Cardiac fibroblast (primary cell): ENCODE results near the gene CD14.
"Not testable (repeated sequence)": the region's sequence is repeated elsewhere in the genome, so short reads cannot be mapped to it uniquely, and the experiment has no call there.

Experiments
- DNase-seq, 2 donors: peaks; one replicate each; pipeline versions ENCODE4 v3.0.0 to v3.0.0-alpha.2; 2010; ENCODE audit warnings: low read depth in 2 of 2
- H3K4me3 ChIP-seq, 2 donors: replicated peaks in 1 of 2; 1 replicate in 1 of 2; 2 replicates in 1 of 2; pipeline ENCODE4 v1.5.1; 2011; ENCODE audit warnings: low read depth in 2 of 2, low read length in 2 of 2, mild to moderate bottlenecking in 2 of 2, moderate library complexity in 1 of 2
- TF ChIP-seq, protein P1 (sequence below): IDR thresholded peaks from one replicate; pipeline ENCODE4 v1.5.1; 2011; ENCODE audit warnings: low read depth, mild to moderate bottlenecking, low read length, inconsistent platforms

Gene CD14

DNA sequence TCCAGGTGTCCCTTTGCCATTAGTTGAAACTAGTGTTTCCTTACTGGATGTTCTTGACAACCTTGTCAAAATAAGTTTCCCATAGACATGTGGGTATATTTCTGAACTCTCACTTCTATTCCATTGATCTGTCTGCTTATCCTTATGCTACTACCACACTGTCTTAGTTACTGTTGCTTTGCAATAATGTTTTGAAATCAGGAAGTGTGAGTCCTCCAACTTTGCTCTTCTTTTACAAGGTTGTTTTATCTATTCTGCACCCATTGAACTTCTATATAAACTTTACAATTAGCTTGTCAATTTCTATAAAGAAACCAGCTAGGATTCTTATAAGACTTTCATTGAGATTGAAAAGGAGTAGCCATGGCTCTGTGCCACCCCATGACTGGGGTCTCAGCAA, 24.3 kb downstream of the CD14 start:
- TF ChIP-seq, protein P1, sequence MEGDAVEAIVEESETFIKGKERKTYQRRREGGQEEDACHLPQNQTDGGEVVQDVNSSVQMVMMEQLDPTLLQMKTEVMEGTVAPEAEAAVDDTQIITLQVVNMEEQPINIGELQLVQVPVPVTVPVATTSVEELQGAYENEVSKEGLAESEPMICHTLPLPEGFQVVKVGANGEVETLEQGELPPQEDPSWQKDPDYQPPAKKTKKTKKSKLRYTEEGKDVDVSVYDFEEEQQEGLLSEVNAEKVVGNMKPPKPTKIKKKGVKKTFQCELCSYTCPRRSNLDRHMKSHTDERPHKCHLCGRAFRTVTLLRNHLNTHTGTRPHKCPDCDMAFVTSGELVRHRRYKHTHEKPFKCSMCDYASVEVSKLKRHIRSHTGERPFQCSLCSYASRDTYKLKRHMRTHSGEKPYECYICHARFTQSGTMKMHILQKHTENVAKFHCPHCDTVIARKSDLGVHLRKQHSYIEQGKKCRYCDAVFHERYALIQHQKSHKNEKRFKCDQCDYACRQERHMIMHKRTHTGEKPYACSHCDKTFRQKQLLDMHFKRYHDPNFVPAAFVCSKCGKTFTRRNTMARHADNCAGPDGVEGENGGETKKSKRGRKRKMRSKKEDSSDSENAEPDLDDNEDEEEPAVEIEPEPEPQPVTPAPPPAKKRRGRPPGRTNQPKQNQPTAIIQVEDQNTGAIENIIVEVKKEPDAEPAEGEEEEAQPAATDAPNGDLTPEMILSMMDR = no peak
- no peak for DNase-seq
- no peak overlapping the region for H3K4me3 ChIP-seq

DNA sequence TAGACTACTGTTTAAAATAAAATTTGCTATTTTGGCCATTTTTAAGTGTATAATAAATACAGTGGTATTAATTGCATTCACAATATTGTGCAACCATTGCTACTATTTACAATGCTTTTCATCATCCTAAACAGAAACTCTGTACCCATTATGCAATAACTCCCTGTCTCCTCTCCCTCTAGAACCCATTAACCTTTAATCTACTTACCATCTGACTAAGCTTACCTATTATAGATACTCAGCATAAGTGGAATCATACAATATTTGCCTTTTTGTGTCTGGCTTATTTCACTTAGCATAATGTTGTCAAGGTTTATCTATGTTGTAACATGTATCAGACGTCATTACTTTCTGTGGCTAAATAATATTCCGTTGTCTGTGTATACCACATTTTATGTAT, 25.9 kb downstream of the CD14 start:
- no peak for DNase-seq
- TF ChIP-seq, protein P1 = no peak
- no peak overlapping the region for H3K4me3 ChIP-seq

DNA sequence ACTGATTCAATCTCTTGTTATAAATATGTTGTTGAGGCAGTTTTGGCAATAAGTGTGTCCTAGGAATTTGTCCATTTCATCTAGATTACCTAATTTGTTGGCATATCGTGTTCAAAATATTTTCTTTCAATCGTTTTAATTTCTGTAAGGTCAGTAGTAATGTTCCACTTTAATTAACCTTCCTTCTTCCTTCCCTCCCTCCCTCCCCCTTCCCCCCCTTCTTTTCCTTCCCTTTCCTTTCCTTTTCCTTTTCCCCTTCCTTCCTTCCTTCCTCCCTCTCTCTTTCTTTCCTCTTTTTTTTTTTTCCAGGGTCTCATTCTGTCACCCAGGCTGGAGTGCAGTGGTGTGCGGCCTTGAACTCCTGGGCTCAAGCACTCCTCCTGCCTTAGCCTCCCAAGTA, 27.1 kb downstream of the CD14 start:
- no peak for DNase-seq
- no peak overlapping the region for H3K4me3 ChIP-seq

DNA sequence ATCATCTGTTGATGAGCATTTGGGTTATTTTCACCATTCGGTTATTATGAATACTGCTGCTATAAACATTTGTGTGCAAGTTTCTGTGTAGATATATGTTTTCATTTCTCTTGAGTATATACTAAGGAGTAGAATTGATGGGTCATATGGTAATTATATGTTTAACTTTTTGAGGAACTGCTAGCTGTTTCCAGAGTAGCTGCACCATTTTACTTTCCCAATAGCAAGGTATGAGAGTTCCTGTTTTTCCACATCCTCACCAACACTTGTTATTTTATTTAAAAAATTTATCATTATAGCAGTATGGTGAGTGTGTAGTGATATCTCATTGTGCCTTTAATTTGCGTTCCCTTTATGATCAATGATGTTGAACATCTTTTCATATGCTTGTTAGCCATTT, 29.2 kb downstream of the CD14 start:
- TF ChIP-seq, protein P1 = no peak
- DNase-seq = no peak

More for the DNA sequence above, 27.1 kb downstream of the CD14 start:
- TF ChIP-seq, protein P1 = no peak

DNA sequence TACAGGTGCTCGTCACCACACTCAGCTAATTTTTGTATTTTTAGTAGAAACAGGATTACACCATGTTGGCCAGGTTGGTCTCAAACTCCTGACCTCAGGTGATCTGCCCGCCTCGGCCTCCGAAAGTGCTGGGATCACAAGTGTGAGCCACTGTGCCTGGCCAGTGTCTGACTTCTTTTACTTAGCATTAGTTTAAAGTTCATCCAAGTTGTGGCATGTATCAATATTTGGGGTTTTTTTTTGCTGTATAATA, 29.6 kb downstream of the CD14 start:
- DNase-seq, H3K4me3 ChIP-seq: not testable (repeated sequence)

More for the DNA sequence above, 29.2 kb downstream of the CD14 start:
- no peak overlapping the region for H3K4me3 ChIP-seq

DNA sequence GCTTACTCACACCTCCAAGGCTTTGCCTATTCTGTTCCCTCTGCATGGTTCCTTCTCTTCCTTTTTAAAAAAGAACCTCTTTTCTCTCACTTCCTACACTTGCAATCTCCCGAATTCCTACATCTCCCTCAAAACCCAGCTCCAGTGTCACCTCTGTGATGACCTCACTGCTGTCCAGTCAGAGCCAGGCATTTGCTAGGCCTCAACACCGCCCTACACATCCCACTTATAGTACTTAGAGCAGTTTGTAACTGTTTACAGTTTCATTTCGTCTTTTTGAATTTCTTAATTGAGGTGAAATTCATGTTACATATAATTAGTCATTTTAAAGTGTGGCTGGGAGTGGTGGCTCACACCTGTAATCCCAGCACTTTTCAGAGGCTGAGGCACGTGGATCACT, 30.8 kb downstream of the CD14 start:
- no peak for DNase-seq
- TF ChIP-seq, protein P1 = no peak

DNA sequence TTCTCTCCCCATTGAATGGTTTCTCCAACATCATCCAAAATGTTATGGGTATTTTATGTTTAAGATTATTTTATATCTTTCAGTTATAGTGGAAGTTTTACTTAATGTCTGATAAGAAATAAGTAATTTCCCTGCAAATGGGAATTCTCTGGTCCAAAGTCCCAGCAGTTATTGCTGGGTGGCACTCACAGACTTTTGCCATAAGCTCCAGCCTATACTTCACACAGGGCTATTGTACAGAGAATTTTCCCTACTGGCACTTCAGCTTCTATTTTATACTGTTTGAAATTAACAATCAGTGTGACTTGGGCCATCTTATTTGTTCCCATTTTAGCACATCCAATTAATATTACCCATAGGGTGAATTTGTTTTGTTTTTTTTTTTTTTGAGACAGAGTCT, 32.9 kb downstream of the CD14 start:
- TF ChIP-seq, protein P1 = no peak
- no peak for DNase-seq
- no peak overlapping the region for H3K4me3 ChIP-seq

More for the DNA sequence above, 30.8 kb downstream of the CD14 start:
- H3K4me3 ChIP-seq = no peak overlapping the region
